GM21723 (cell line): Measurements from ENCODE around the gene PHEX.

Experiments used
- ATAC-seq: cut with Tn5 transposase; IDR thresholded peaks from one replicate; pipeline ENCODE4 v1.9.1; 2021; ENCODE audit warnings: mild to moderate bottlenecking, moderate library complexity; ENCODE audit not compliant: unreplicated experiment

PHEX gene

DNA sequence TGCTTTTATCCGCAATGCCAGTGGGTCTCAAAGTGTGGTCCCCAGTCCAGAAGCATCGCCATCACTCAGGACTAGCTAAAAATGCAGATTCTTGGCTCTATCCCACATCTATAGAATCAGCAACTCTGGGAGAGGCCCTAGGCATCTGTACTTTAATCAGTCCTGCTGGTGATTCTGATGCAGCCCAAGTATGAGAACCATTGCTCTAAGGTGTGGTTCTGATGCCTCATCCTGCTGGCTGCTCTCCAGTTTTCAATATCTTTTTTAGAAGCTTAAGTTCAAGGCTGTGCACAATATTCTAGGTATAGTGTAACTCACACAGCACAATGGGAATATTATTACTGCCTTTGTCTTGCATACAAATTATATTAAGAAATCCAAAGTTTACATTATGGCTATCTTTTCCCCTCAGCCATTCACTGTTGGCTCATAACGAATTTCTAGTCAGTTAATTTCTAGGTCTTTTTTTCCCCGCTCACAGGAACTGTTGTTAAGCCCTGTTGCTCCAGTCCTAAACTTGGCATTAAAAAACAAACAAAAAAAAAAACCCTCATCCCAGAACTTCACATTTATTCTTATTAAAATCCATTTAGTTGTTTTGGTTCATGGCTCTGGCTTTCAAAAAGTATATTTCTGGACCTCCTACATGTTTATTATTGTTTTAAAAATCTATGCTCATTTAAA is 109.1 kb downstream of the PHEX start:
- no peak for ATAC-seq

DNA sequence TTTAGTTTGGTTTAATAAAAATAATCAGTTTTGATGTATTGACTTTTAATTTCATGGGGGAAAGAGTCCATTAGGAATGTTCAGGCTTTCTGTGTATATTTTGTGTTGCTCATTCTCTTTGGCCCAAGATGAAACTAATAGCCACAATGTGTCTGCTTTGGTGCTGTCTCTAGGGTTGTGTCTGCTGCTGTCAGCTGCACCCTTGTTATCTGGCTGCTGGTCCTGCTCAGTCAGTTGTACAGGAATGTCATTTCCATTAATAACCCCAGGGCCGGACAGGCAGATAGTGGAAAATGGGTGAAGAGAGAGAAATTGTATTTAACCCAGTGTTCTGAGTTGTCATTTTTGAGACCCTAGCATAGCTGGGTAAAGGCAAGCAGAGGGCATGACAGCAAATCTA is 115.1 kb downstream of the PHEX start:
- ATAC-seq = no peak

DNA sequence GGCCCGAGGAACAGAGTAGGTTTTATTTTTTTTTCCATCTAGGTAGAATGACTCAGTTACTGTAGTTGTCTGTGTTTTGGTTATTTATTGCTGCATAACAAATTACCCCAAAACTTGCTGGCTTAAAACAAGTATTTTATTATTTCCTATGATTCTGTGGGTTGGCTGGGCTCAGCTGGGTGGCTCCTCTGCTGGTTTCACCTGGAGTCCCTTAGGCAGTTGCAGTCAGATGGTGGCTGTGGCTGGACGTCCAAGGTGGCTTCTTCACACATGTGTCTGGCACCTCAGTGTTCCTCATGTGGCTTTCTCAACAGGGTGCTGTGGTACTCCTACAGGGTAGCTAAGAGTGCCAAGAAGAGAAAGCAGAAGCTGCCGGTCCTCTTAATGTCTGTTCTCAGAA is 115.8 kb downstream of the PHEX start:
- ATAC-seq = no peak

DNA sequence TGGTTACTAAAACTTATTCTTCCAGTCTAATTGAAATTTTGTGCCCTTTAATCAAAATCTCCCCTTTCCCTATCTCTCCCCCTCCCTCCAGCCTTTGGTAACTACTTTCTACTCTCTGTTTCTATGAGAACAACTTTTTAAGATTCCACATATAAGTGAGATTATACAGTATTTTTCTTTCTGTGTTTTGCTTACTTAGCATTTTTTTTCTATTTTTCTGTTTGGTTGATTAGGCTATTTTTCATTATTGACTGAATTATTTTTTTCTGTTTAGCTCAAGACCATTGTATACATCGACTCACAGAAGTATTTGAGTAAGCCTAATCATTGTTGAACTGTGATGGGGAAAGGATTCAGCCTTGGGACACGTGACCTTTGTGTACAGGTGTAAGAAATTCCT is 116.4 kb downstream of the PHEX start:
- no peak for ATAC-seq

DNA sequence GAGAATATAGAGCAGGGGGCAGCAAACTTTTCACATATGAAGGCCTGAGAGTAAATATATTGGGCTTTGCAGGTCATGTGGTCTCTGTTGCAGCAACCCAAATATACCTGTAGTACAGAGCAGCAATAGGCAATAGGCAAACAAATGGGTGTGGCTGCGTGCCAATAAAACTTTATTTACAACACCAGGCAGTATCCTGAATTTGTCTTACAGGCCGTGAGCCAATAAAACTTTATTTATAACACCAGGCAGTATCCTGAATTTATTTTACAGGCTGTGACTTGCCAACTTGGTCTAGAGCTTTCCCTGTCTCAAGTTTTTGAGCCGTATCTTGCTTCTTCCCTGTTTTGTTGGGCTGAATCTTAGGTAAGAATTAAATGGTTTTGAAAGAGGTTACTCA is 118.2 kb downstream of the PHEX start:
- no peak for ATAC-seq

DNA sequence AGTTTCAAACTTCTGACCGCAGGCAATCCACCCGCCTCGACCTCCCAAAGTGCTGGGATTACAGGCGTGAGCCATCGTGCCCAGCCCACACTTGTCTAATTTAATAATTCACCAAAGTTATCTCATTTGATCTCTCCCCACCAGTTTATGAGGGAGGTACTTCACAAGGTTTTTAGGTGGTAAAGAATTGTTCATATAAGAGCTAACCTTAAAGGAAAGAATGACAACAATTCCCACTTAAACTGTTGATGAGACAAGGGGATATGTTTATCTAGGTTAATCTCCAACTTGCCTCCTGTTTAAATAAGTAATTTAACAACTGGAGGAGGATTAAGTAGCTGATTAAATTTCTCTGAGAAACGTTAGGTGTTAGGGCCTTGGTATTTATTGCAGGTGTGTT is 123.0 kb downstream of the PHEX start:
- ATAC-seq = no peak

DNA sequence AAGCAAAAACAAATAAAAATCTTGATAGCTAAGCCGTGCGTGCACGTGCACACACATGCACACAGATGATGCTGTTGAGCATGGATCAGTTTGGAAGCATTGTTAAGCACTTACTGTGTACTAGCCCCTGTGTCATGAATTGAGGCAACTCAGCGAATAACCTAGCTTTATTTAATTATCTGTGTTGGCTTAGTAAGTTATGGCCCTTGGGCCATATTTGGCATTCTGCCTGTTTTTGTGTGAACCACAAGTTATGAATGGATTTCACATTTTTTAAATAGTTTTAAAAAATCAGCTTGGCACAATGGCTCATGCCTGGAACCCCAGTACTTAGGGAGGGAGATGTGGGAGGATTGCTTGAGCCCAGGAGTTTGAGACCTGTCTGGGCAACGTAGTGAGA is 126.9 kb downstream of the PHEX start:
- ATAC-seq = no peak

DNA sequence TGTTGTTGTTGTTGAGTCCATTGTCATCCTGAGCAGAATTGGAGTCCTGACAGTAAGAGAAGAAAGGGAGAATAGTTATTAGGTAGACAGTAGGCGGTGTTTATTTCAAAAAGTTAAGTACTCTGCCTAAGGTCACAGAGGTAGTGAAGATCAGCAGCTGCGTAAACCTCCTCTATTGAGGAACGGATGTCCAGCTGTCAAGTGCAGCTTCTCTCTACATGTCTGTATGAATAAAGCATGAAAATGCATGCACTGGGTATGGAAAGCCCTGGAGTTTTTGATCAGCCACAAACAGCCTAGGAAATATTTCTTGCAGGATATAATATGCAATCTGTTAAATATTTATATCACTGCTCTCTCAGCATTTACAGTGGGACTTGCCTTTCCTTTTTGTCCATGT is 131.2 kb downstream of the PHEX start:
- no peak for ATAC-seq

DNA sequence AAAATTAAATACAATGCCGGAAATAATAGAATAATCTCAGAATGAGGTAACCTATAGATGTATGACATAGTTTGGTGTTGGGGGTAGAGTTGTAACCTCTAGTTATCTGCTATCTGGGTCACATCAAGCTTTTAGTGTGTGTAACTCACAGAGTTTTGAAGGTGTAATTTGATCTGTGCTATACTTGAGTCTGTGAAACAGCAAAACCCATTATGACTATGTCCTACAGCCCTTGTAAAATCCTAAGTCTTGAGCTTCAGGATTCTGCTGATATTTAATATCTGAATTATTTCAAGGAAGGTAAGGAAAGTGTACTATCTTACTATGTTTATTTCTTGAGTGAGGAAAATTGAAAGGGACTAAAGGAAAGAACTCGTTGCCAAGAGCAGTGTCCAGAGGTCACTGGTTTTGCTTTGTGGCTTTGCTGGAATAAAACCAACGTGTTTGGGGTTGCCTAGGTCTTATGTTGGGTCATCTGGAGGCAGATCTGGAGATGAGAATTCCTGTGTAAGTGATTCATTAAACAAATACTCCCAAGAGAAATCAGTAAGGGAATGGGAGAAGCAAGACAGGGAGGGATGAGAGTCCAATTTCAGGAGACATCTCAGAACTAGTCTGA is 132.8 kb downstream of the PHEX start:
- no peak for ATAC-seq

DNA sequence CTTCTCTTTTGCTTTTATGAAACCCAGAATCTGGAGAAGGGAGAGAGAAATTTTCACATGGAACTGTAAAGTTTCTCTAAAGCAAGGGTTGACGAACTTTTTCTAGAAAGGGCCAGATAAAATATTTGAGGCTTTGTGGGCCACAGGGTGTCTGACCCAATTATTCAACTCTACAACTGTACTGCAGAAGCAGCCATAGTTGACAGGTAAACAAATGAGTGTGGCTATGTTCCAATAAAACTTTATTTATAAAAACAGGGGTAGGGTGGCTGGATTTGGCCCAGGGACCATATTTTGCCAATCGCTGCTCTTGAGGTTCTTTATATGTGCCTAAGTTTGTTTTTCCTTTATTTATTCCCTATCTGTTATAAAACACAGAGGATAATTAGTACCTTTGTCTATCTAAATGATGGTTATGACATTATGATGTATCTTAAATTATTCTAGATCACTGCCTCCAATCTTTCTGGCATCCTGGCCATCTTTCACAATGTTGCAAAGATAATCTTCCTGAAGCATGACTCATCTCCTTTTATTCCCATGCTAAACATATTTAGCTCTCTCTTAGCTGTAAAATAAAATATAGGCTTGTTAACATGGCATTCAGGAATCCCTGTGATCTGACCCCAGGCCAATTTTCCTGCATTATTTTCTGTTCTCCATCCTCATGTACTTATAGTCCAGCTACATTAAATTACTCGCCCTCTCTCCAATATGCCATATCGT is 133.8 kb downstream of the PHEX start:
- ATAC-seq = no peak

DNA sequence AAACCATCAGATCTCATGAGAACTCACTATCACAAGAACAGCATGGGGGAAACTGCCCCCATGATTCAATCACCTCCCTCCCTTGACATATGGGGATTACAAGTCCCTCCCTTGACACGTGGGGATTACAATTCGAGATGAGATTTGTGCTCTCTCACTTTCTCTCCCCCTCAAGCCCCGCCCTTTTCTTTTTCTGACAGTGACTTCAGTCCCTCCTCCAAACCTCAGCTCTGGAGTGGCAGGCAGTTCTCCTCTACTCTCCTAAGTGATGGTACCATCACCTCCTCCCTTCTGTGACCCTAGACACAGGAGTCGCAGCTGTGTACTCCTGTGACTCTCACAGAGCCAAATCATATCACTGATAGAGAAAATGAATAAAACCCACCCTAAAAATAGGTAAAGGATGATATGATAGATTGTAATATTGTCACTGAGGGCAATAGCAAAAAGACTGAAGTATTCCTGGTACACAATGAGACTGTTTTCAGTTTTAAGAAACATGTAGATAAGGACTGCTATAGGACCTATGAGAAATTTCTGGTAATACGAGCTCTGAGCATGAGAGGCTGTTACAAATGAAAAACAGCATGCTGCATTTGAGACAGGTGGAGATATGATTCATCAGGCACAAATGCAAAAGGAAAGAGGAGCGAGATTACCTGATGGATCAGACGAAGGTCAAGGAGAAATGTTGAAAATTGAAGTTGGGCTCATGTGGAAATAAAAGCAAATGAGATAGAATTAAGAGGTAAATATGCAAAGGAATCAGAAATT is 139.3 kb downstream of the PHEX start:
- no peak for ATAC-seq

DNA sequence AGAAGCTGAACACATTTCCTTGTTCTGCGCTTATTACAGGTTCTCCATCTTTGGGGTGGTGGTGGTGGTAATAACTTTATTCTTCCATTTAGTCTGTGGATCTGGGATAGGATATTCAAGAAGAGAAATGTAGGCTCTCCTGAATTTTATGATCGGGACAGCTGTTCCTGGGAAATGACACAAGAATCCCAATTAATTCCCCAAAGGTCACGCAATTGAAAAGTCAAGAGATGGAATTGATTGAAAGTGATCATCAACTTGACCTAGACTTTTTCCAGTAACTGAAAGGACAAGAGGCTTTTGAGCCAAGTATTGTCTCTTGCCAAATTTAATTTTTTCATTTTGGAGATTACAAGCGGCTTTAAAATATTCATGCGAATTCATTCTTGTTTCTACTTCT is 141.8 kb downstream of the PHEX start:
- ATAC-seq = no peak

DNA sequence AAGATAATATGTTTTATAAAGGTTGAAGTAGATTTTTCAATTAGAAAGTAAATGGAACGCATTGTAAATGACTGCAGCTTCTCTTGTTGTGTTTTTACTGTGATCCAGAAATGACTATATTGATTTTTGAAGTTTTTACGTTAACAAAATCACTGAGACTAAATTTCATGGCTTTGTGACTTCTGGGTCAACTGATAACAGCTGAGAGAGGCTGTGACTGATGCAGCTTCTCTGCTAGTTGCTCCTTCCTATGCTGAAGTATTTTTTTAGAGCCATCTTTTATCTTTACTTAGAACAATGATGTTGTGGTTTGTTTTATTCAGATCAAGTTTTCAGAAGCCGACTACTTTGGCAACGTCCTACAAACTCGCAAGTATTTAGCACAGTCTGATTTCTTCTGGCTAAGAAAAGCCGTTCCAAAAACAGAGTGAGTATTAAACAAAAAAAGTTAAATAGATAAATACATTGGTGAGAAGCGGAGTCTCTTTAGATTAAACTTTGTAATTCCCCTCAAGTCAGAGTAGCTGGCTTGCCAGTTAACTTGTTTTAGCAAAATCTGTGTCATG is 145.9 kb downstream of the PHEX start:
- no peak for ATAC-seq

DNA sequence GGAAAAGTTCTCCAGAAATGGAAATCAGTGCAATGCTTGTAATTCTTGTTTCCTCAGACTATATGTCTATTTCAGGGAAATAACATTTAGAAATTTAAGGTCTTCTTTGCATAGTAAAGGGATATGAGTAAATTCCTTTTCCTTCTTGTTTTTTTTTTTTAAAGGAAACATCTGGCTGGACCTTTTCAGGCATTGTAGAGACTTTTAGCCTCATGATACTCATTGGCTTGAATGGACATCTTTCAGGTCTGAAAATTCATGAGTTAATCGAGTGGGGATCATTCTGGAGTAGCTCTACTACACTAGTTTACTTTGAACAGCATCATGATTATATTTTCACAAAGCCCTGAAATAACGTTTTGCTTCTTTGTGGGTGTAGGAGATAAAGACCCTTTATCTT is 152.0 kb downstream of the PHEX start:
- ATAC-seq = no peak

DNA sequence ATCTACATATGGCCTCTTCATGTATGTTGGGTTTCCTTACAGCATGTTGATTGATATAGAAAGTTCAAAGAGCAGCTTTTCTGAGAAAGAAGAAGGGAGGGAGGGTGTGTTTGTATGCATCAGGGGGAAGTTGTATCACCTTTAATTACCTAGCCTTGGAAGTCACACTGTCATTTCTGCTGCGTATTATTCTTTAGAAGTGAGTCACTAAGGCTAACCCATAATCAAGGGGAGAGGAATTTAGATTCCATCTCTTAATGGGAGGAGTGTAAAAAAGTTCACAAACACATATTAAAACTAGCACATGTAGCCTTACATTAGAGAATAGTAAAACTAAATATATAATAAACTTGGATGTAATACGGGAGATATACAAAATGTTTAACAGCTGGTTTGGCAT is 154.0 kb downstream of the PHEX start:
- ATAC-seq = no peak

DNA sequence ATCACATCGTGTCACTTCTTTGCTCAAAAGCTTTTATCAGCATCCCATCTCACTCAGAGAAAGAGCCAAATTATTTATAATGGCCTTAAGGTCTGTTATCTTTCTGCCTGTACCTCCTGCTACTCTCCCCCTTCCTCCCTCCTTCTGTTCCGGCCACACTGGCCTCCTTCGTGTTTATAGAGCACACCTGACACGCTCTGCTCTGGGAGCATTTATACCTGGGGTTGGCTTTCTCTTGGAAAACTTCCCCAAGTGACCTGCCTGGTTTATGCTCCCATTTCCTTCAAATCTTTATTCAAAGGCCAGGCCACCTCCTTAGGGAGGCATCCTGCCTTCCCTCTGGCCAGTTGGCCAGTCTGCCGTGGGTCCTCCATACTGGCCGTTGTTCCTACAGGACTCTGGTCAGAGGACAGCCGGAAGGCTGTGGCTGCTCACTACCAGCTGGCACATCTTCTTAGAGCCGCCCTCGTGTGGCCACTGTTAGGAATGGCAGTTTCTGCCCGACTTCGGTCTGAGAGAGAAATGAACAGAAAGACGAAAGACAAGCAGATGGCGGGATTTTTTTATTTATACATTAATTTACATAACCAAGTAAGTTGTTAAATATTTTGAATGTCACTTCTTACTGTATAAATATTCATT is 160.4 kb downstream of the PHEX start:
- ATAC-seq = peak; percentile 96

DNA sequence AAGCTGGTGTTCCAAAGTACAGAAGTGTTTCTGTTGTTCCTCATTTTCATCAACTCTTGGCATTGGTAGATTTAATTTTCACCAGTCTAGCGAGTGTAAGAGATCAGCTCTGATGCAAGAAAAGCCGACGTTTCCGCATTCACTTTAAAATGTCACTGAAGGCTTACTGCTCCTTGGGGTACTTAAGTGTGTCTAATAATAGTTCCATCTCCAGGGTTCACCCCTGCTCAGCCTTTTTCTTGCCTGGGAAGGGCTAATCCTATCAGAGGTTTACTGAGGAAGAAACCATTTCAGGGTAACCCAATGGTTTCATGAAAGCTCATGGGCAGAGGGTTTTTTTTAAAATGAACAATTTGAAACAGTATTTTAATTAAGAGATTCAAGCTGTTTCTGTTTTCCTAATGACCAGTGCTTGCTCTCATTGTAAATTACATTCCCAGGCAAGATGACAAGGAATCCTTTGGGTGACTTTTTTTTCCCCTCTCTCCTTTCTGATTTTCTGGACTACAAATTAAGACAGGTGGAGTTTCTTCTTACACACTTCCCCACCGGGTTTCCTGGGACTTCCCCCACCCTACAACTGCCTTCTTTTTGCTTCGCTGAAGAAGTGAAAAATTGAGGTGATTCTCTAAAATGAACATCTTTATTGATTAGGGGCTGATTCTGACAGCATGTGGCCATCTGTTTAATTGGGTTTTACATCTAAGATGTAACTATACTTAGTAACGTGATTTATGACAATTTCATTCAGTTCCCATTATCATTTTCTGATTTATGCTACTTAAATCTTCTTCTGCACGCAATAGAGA is 161.9 kb downstream of the PHEX start:
- ATAC-seq = no peak

DNA sequence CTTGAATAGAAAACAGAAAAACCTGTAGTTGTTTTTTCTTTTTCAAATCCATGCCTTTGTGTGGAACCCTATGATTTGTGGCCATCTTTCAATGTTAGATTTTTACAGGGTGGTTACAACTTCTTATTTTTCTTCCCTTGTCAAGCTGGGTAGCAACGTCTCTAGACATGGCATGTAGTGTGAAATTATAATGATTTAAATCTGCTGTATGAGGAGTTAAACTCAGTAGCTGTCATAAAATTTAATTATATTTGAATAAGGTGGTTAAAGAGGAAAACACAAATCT is 162.5 kb downstream of the PHEX start:
- ATAC-seq = no peak

DNA sequence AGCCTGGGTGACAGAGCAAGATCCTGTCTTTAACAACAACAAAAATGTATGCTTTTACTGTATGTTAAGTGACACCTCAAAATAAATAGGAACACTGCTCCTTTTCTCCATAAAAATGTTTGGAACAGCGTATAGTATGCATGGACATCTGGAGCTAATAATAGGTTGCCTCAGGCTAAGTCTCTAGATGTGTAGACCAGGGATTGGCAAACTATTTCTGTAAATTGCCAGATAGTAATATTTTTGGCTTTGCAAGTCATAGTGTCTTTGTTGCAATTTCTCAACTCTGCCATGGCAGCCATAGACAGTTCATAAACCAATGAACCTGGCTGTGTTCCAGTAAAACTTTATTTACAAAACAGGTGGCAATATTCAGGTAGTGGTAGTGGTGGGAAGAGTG is 164.0 kb downstream of the PHEX start:
- no peak for ATAC-seq

DNA sequence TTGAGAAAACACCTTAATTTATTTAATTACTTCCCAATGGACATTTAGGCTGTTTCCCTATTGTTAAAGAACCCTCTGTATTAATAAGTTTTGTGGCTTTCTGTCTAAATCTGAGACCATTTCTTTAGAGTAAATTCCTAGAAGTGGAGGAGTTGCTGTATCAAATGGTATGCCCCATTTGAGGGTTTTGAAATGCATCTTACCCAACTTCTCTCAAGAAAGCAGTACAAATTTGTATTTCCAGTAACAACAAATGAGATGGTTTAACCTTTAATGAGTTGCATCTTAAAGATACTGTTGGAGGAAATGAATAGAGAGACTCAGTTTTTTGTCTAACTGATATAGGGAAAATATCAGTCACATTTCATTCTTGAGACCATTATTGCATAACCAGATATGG is 170.1 kb downstream of the PHEX start:
- no peak for ATAC-seq
